ENCODE measurements around the gene IAH1.

DNA sequence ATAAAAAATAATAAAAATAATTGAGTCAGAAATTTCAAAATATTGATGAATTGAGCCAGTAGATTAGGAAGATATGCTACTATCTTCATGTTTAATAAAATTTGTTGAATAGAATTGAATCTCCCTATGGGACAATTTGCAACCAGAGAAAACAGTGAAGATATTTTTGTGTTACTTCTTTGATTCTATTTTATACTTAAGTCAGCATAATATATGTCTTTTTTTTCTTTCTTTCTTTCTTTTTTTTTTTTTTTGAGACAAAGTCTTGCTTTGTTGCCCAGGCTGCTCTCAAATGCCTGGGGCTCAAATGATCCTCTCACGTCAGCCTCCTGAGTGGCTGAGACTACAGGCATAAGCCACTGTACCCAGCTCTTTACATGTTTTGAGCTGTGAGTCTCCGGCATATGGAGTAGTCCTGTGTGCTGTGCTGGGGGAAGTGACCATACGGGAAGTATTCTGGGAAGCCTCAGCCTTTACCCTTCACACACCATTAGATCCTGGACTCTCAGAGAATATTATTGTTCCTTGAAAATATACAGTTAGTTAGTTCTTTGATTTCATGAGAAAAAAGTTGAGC is 13.8 kb upstream of the IAH1 start:
- TF ChIP-seq, protein P1, sequence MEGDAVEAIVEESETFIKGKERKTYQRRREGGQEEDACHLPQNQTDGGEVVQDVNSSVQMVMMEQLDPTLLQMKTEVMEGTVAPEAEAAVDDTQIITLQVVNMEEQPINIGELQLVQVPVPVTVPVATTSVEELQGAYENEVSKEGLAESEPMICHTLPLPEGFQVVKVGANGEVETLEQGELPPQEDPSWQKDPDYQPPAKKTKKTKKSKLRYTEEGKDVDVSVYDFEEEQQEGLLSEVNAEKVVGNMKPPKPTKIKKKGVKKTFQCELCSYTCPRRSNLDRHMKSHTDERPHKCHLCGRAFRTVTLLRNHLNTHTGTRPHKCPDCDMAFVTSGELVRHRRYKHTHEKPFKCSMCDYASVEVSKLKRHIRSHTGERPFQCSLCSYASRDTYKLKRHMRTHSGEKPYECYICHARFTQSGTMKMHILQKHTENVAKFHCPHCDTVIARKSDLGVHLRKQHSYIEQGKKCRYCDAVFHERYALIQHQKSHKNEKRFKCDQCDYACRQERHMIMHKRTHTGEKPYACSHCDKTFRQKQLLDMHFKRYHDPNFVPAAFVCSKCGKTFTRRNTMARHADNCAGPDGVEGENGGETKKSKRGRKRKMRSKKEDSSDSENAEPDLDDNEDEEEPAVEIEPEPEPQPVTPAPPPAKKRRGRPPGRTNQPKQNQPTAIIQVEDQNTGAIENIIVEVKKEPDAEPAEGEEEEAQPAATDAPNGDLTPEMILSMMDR (optimal IDR thresholded peaks at IDR 0.05 in 1 of 3, IDR thresholded peaks at IDR 0.05 in 1 of 3, conservative IDR thresholded peaks at IDR 0.05 in 1 of 3; ENCODE audit: extremely low read depth in 1 of 3, insufficient read depth in 2 of 3, low read length in 3 of 3) = no peak
- TF ChIP-seq EZH2 (IDR thresholded peaks at IDR 0.05; ENCODE audit: low read length) = no peak
